ENCODE data around the gene VSIG2. TPM values are rescaled to one million over a fixed set of nuclear protein-coding genes. Genes with fewer than 3 reads are reported as not detected.

Gene VSIG2
- total RNA-seq, 1 experiment from 2014 or later: not detected

DNA sequence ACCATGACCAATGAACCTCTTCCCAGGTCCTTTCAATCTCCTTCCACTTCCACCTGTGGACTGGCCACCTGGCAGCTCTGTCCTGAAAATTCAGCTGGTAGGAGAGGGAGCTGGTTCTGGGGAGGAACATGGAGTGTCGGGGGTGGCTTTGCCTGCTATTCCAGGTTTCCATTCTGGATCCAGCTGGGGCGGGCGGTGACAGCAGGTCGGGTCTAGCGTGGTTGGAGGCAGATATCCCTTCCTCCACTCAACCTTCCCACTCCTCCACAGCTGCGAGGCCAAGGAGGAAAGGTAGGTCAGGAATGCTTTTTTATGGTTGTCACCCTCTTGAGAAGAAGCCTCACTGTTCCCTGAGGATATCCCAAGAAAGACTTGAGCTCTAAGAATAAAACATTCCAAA, 9.0 kb downstream of the VSIG2 start:
- H3K36me3 Mint-ChIP-seq (ENCODE audit: insufficient read depth, unreplicated experiment): no peaks in the 10 kb centered on the region
- CTCF ChIA-PET: interaction anchor here (0.7 to 6.6 kb wide), 2 partner anchors 19 to 99 kb away, joined by 3 to 72 read pairs; partner anchors contain the start of gene ESAM
- TF ChIP-seq, protein P1, sequence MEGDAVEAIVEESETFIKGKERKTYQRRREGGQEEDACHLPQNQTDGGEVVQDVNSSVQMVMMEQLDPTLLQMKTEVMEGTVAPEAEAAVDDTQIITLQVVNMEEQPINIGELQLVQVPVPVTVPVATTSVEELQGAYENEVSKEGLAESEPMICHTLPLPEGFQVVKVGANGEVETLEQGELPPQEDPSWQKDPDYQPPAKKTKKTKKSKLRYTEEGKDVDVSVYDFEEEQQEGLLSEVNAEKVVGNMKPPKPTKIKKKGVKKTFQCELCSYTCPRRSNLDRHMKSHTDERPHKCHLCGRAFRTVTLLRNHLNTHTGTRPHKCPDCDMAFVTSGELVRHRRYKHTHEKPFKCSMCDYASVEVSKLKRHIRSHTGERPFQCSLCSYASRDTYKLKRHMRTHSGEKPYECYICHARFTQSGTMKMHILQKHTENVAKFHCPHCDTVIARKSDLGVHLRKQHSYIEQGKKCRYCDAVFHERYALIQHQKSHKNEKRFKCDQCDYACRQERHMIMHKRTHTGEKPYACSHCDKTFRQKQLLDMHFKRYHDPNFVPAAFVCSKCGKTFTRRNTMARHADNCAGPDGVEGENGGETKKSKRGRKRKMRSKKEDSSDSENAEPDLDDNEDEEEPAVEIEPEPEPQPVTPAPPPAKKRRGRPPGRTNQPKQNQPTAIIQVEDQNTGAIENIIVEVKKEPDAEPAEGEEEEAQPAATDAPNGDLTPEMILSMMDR (IDR thresholded peaks at IDR 0.05; ENCODE audit: unreplicated experiment): no peak
- BruUV-seq (replicated peaks): no TSS peak
- H3K4me3 Mint-ChIP-seq (ENCODE audit: unreplicated experiment): no peak overlapping the region
- intact Hi-C loops (cut with micrococcal nuclease): loop anchor here (10.0 kb wide), 1 partner anchor 52 kb away; no protein-coding TSS in a partner anchor
- no peaks in the 10 kb centered on the region for H3K9me3 Mint-ChIP-seq (ENCODE audit: unreplicated experiment)
- H3K4me1 Mint-ChIP-seq (ENCODE audit: insufficient read depth, unreplicated experiment): peaks cover 6% of the 10 kb centered on the region
- DNase-seq (ENCODE audit: unreplicated experiment): no peak
- H3K27ac Mint-ChIP-seq (ENCODE audit: low read depth, unreplicated experiment): no peak overlapping the region
- H3K27me3 Mint-ChIP-seq (ENCODE audit: insufficient read depth, unreplicated experiment): no peaks in the 10 kb centered on the region
- POLR2A ChIA-PET: interaction anchor here (1.5 kb wide), 1 partner anchor 56 kb away, joined by 3 read pairs; no protein-coding TSS in a partner anchor

DNA sequence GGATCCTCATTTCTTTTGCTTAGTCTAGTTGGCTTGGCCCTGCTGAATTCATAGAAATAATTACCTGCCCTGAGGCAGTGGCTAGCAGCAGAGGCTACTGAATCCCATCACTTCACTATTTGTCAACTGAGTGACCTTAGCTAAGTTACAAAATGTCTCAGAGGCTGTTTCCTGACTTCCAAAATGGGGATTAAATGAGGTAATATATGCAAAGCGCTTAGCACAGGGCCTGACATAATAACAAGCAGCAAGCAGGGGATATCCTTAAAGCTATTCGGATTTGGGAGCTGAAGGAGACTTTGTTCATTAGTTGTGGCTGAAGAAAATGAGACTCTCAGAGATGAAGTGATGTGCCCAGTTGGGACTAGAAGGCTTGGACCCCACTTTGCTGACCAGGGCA, 9.5 kb downstream of the VSIG2 start:
- TF ChIP-seq, protein P1 (IDR thresholded peaks at IDR 0.05; ENCODE audit: unreplicated experiment): no peak
- no peaks in the 10 kb centered on the region for H3K36me3 Mint-ChIP-seq (ENCODE audit: insufficient read depth, unreplicated experiment)
- intact Hi-C loops (cut with micrococcal nuclease): loop anchor here (10.0 kb wide), 1 partner anchor 52 kb away; no protein-coding TSS in a partner anchor
- H3K4me3 Mint-ChIP-seq (ENCODE audit: unreplicated experiment): no peak overlapping the region
- no peak overlapping the region for H3K27ac Mint-ChIP-seq (ENCODE audit: low read depth, unreplicated experiment)
- no TSS peak for BruUV-seq (replicated peaks)
- peaks cover 6% of the 10 kb centered on the region for H3K4me1 Mint-ChIP-seq (ENCODE audit: insufficient read depth, unreplicated experiment)
- ChIA-PET CTCF (interaction anchor here (0.5 to 0.8 kb wide), 2 partner anchors 21 to 125 kb away, joined by 4 read pairs; no protein-coding TSS in a partner anchor), POLR2A (interaction anchor here (1.5 kb wide), 1 partner anchor 56 kb away, joined by 3 read pairs; no protein-coding TSS in a partner anchor)
- no peaks in the 10 kb centered on the region for H3K27me3 Mint-ChIP-seq (ENCODE audit: insufficient read depth, unreplicated experiment)
- no peak for DNase-seq (ENCODE audit: unreplicated experiment)
- H3K9me3 Mint-ChIP-seq (ENCODE audit: unreplicated experiment): no peaks in the 10 kb centered on the region

DNA sequence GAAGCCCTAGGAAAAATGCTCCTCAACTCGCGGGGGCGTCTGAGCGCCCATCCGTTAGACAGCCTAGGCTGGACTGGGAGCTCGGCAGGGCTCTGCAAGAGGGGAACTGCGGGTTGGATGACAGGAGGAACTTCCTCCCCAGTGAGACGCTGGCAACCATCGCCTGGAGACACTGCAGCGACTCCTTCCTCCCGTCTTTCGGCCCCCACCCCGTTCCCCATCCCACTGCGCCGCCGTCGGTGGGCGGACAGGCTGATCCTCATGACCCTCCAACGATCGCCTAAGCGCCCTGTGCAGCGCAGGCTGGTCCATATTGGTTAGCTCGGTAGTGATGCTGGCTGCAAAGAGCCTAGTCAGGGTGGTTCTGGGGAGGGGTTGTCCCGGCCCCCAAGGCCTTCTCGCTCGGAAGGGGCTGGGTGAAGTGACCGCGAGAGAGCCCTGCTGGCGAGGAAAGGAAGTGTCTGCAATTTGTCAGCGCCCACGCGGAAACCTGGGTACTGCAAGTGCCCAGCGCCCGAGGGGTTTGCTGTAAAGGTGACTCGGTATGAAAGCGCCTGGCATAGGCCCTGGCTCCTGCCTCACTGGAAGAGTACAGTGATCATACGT, 11.7 kb downstream of the VSIG2 start:
- no peaks in the 10 kb centered on the region for H3K4me1 Mint-ChIP-seq (ENCODE audit: insufficient read depth, unreplicated experiment)
- peaks cover 11% of the 10 kb centered on the region for H3K27me3 Mint-ChIP-seq (ENCODE audit: insufficient read depth, unreplicated experiment)
- H3K36me3 Mint-ChIP-seq (ENCODE audit: insufficient read depth, unreplicated experiment): no peaks in the 10 kb centered on the region
- TF ChIP-seq, protein P1 (IDR thresholded peaks at IDR 0.05; ENCODE audit: unreplicated experiment): peak; percentile 36
- POLR2A ChIA-PET: interaction anchor here (0.6 to 1.7 kb wide), 2 partner anchors 11 to 59 kb away, joined by 3 to 5 read pairs; no protein-coding TSS in a partner anchor
- peak; percentile 36 for DNase-seq (ENCODE audit: unreplicated experiment)
- BruUV-seq (replicated peaks): no TSS peak
- intact Hi-C loops (cut with micrococcal nuclease): loop anchor here (10.0 kb wide), 1 partner anchor 54 kb away; no protein-coding TSS in a partner anchor
- no peak overlapping the region for H3K27ac Mint-ChIP-seq (ENCODE audit: low read depth, unreplicated experiment)
- H3K4me3 Mint-ChIP-seq (ENCODE audit: unreplicated experiment): peak overlapping the region; percentile 64
- H3K9me3 Mint-ChIP-seq (ENCODE audit: unreplicated experiment): no peaks in the 10 kb centered on the region
- CTCF ChIA-PET: interaction anchor here (0.5 to 1.2 kb wide), 6 partner anchors 9 to 71 kb away, joined by 3 to 5 read pairs (median 4); no protein-coding TSS in a partner anchor

DNA sequence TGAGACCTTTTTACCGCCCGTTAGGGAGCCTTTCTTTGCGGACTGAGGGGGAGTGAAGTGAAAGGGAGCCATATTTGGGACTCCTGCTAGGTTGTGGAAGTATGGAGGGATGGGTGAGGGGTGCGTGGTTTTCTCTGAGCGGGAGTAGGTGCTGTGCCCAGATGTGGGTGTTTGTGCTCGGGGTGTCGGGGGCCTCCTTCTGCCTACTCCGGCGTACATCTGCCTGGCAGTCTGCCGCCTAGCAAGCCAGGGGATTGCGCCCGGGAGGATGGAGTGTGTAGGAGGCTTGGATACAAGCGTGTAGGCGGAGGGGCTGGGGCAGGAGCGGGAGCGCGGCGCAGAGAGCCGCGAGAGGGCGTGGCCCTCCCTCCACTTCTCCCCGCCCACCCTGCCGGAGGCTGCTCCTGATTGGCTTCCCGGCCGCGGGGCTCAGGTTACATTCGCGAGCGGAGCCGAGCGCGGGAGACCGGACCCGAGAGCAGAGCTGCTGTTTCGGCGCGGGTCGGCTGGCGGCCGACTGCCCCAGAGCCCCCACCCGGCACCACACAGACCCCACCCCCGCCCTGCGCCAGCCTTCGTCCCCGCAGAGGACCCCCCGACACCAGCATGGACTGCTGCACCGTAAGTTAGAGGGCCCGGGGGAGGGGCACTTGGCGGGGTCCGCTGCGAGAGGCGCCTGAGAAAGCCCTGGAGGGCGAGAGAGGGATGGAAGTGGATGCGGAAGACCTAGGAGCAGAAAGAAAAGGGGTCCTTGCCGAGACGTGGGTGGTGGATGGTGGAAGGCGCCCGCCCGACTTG, 12.4 kb downstream of the VSIG2 start, which contains the start of gene NRGN:
TSS of gene NRGN (plus strand) at position 464 of the 798 bp plus-strand sequence. CDS start at position 607, 143 bp downstream.
- POLR2A ChIA-PET: interaction anchor here (0.6 to 1.7 kb wide), 2 partner anchors 10 to 59 kb away, joined by 3 to 5 read pairs; no protein-coding TSS in a partner anchor
- intact Hi-C loops (cut with micrococcal nuclease): loop anchor here (10.0 kb wide), 1 partner anchor 55 kb away; no protein-coding TSS in a partner anchor
- no peaks in the 10 kb centered on the region for H3K4me1 Mint-ChIP-seq (ENCODE audit: insufficient read depth, unreplicated experiment)
- no TSS peak for BruUV-seq (replicated peaks)
- no peaks in the 10 kb centered on the region for H3K9me3 Mint-ChIP-seq (ENCODE audit: unreplicated experiment)
- peak; percentile 93 for DNase-seq (ENCODE audit: unreplicated experiment)
- CTCF ChIA-PET: interaction anchor here (0.5 to 1.5 kb wide), 8 partner anchors 8 to 97 kb away, joined by 3 to 8 read pairs (median 4); no protein-coding TSS in a partner anchor
- TF ChIP-seq, protein P1 (IDR thresholded peaks at IDR 0.05; ENCODE audit: unreplicated experiment): no peak
- no peaks in the 10 kb centered on the region for H3K36me3 Mint-ChIP-seq (ENCODE audit: insufficient read depth, unreplicated experiment)
- no peak within 1 kb of the TSS for H3K27ac Mint-ChIP-seq (ENCODE audit: low read depth, unreplicated experiment)
- H3K27me3 Mint-ChIP-seq (ENCODE audit: insufficient read depth, unreplicated experiment): peaks cover 11% of the 10 kb centered on the region
- peak within 1 kb of the TSS; percentile 64 for H3K4me3 Mint-ChIP-seq (ENCODE audit: unreplicated experiment)

Data from MCF 10A (cell line).